ENCODE results near the gene JADE3. TPM values are rescaled to one million over a fixed set of nuclear protein-coding genes. Genes with fewer than 3 reads are reported as not detected.

JADE3 gene
- total RNA-seq (2014; rRNA removed; shearing (Covaris generic)), result 3.7 and 5.6 TPM in 2 replicates

- DNase-seq (ENCODE audit: low spot score), result peak; percentile 64
Observed at GRCh38 chrX:46912098-46912602, at the start of gene JADE3. Gene JADE3, plus strand, starts transcription at chrX:46912421. Its CDS starts 72,474 bp downstream, at chrX:46984895.

- no peak for DNase-seq (ENCODE audit: low spot score)
Observed at GRCh38 chrX:46863072-46863471, 49.1 kb upstream of the JADE3 start.

- DNase-seq (ENCODE audit: low spot score), result no peak
Observed at GRCh38 chrX:46864606-46865005, 47.6 kb upstream of the JADE3 start.

DNA sequence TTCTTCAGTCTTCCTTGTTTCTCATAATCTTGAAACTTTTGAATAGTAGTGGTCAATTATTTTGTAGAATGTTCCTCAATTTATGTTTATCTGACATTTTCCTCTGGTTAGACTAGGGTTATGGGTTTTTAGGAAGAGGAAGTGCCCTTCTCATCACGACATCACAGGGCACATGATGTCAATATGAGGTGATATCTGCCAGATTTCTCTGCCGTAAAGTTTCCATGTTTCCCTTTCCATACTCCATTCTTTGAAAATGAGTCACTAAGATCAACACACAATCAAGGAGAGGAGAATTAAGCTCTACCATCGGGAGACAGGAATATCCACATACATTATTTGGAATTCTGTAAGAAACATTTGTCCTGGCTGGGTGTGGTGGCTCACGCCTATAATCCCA lies 46.9 kb upstream of the JADE3 start:
- DNase-seq (ENCODE audit: low spot score), result peak; percentile 69

DNA sequence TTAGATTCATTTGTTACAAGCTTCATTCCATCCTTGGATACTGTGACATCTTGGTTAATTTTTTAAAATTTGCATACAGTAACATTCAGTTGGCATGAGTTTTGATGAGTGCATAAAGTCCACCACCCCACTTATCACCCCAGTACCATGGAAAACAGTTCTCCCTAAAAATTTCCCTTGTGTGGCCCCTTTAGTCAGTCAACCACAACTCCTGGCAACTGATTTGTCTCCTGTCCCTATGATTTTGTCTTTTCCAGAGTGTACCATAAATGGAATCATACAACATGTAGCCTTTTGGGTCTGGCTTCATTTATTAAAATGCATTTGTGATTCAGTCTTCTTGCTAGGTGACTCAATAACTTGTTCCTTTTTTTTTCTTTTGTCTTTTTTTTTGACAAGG lies 45.5 kb upstream of the JADE3 start:
- no peak for DNase-seq (ENCODE audit: low spot score)

- DNase-seq (ENCODE audit: low spot score), result no peak
Observed at GRCh38 chrX:46873746-46874145, 38.5 kb upstream of the JADE3 start.

GRCh38 chrX:46876901-46877300 lies 35.3 kb upstream of the JADE3 start:
- DNase-seq (ENCODE audit: low spot score), result no peak

GRCh38 chrX:46882266-46882665 lies 30.0 kb upstream of the JADE3 start:
- no peak for DNase-seq (ENCODE audit: low spot score)

- DNase-seq (ENCODE audit: low spot score), result no peak
Observed at GRCh38 chrX:46884799-46885198, 27.4 kb upstream of the JADE3 start.

GRCh38 chrX:46898207-46898606 lies 14.0 kb upstream of the JADE3 start:
- no peak for DNase-seq (ENCODE audit: low spot score)

DNA sequence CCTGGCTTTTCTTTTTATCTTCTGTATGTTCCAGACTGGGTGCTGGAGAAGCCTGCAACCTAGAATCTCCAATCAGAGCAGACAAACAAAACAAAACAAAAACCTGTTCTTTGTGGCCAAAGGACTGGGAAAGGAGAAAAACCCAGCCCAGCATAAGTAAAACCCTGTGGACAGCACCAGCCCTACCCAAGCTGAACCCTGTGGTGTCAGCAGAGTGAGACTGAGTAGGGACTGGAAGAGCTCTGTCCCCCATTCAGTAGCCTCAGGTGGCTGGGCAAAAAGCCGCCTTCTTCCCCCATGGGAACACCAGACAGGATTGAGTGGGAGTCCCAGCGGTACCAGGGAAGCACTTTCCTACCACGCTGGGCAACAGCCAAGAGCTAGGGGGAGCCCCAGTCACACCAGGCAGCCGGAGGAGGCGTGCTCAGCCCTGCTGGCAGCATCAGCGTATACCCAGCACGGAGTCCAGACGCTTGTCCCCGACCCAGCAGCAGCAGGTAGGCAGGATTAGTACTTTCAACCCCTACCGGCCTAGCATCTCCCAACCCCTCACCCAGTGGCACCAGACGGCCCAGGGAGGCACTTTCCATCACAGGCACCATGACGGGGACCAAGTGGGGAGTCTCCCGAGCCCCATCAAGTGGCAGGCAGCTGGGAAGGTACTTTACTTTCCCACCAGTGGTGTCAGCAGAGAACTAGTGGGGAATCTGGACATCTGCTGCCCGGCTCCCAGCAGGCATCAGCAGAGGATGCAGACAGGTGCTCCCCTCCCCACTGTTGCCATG lies 8.6 kb upstream of the JADE3 start:
- DNase-seq (ENCODE audit: low spot score), result peak; percentile 72

GRCh38 chrX:46904626-46905025 lies 7.6 kb upstream of the JADE3 start:
- DNase-seq (ENCODE audit: low spot score), result no peak

- no peak for DNase-seq (ENCODE audit: low spot score)
Observed at GRCh38 chrX:46910415-46910814, 1.8 kb upstream of the JADE3 start.

- DNase-seq (ENCODE audit: low spot score), result no peak
Observed at GRCh38 chrX:46912603-46913491, 626 bp downstream of the JADE3 start.

DNA sequence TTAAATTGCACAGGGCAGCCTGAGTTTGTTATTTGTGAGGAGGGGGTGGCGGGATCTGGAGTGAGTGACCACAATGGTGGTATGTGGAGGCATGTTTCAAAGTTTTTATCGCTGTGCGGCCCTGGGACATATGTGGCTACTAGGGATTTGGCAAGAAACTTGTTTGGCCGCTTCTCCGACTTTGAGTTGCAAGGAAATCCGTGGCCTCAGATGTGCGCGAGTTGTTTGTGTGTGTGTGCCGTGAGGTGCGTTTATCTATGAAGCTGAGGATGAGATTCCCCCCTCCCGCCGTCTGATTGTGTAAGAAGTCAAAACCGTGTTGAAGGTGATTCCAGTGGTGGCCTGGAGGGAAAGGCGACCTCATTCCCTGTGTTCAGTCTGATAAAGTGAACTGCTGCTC lies 1.4 kb downstream of the JADE3 start:
- no peak for DNase-seq (ENCODE audit: low spot score)

GRCh38 chrX:46916273-46916672 lies 4.1 kb downstream of the JADE3 start:
- no peak for DNase-seq (ENCODE audit: low spot score)

DNA sequence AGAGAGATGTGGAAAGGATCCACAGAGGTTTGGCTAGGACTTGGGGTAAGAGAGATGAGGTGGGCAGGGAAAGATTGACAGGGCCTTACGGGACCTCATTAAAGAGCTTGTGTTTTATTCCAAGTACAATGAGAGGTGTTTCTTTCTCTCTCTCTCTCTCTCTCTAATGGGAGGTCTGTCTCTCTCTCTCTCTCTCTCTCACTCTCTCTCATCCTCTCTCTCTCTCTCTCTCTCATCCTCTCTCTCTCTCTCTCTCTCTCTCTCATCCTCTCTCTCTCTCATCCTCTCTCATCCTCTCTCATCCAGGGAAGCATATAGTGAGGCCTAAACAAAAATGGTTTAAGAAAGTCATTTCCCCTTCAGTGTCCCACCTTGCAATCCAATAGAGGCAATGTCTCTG lies 5.4 kb downstream of the JADE3 start:
- DNase-seq (ENCODE audit: low spot score), result no peak

DNA sequence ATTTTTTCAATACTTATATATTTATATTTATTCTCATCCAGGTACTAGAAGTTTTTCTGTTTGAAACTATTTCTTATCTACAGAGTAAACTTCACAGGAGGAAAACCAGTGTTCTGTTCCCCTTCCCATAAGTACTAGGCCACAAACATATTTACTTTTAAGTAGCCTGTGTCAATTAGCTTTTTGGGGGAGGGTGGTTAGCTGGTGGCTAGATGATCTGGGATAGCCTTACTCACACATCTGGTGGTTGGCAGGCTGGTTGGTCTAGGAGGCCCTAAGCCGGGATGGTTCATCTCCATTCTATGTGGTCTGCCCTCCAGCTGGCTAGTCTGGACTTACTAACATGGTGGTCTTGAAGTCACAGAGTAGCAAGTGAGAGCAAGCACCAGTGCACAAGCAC lies 6.2 kb downstream of the JADE3 start:
- DNase-seq (ENCODE audit: low spot score), result no peak

GRCh38 chrX:46920235-46920634 lies 8.0 kb downstream of the JADE3 start:
- no peak for DNase-seq (ENCODE audit: low spot score)

DNA sequence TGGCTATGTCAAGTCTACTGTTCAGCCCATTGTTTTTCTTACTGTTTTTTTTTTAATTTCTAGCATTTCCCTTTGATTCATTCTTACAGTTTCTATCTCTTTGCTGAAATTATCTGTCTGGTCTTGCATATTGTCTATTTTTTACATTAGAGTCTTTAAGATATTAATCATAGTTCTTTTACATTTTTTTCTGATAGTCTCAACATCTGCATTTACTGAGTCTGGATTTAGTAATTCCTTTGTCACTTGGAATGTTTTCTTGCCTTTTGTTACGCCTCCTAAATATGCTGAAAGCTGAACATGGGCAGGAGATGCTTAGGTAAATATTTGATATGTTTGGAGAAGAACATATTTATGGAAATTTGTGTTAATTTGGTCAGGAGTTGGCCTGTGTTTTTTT lies 10.4 kb downstream of the JADE3 start:
- DNase-seq (ENCODE audit: low spot score), result no peak

- DNase-seq (ENCODE audit: low spot score), result no peak
Observed at GRCh38 chrX:46927718-46928117, 15.5 kb downstream of the JADE3 start.

DNA sequence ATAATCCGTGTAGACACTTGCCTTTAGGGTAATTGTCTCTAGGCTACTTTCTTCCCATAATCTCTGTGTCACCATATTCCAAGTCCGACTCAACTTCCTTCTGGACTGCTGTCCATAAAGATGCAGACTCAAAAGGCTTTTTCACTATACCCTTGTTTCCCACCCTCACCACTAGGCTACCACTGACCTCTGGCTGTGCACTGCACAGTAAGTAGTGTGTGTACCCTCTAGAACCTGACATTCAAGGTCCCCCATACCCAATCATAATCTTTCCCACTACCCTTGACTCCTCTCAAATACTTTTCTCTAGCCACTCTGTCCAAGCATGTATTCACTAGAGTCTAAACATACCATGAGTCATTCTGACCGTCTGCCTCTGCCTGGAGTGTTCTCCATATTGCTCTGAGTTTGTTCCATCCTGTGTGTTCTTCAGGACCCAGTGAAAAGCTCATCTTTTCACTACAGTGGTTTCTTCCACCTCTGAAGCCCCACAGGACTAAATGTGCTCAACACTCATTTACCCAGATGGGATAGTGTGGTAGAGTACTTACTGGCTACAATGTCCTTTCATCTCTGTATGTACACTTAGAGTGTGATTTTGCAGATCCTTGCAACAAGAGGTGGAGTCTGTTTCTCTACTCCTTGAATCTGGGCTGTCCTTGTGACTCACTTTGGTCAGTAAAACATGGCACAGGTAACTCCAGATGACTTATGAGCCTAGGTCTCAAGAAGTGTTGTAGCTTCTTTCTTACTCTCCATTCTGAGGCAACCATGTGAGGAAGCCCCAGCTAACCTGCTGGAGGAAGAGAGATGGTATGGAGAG lies 17.4 kb downstream of the JADE3 start:
- DNase-seq (ENCODE audit: low spot score), result no peak
